ENCODE data around the gene CD28. TPM values are rescaled to one million over a fixed set of nuclear protein-coding genes. Genes with fewer than 3 reads are reported as not detected.

Gene CD28
- polyA plus RNA-seq, 2 of the 4 experiments (the other 2 are of a cell fraction) = not detected

DNA sequence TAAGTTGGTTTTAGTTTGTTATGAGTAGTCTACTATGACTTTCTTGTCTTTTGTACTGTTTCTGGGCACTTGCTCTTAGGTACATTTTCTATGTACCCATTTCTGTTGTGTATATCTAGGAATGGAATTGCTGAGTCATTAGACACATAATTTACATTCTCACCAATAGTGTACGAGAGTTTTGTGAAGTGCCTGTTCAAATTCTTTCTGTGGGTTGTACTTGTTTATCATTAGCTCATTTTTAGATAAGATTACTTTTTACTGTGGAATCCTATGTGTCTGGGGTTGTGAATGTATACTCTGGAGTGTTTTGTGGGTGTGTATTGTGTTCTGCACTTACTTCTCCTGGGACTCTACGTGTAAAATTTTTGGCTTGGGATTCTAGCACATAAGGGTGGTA, 36.6 kb upstream of the CD28 start:
- DNase-seq (ENCODE audit: low read depth in 1 of 2, low spot score in 1 of 2) (no peak), ATAC-seq (no peak), FAIRE-seq (no peak)
- 48% methylated on average over 2 of the region's 2 CpGs for WGBS (ENCODE audit: missing lambda C conversion rate)
- Histone ChIP-seq H3K4me3 (no peak overlapping the region), H3K27ac (peak overlapping the region in 1 of 2 experiments; percentile 14; a peak in 2 of 6 replicates), H3K9me3 (0 out of 3 replicates have a peak, but pooled peaks cover 7% of the 10 kb centered on the region), H3K4me1 (peaks cover 9% of the 10 kb centered on the region; the same call in 1 of the 3 replicates), H3K4me2 (no peak overlapping the region)
- ChIA-PET POLR2A (no interaction called here), CTCF (no interaction called here)
- TF ChIP-seq NFE2L2 (conservative IDR thresholded peaks at IDR 0.05; ENCODE audit: low read length) (peak; percentile 78), MAFK (IDR thresholded peaks at IDR 0.05; ENCODE audit: partially characterized antibody) (peak; percentile 86), EHF (CRISPR knock-in tag; IDR thresholded peaks at IDR 0.05) (no peak)

DNA sequence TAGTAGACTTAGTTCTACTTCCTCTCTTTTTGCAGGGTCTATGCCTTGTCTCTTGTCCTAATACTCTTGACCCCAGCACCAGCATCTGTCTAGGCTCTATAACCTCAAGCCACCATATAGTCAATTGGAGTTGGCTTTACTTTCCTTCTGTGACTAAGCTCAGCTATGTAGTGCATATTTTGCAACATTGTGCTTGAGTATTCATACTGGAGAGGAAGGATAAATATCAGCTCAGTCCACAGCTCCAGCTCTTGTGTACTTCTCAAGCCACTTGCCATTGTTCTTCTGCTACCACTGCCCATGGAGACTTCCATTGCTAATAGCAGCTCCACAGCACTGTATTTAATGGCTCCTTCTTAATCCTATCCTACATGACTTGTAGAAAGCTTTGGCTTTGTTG, 35.5 kb upstream of the CD28 start:
- TF ChIP-seq, protein P1, sequence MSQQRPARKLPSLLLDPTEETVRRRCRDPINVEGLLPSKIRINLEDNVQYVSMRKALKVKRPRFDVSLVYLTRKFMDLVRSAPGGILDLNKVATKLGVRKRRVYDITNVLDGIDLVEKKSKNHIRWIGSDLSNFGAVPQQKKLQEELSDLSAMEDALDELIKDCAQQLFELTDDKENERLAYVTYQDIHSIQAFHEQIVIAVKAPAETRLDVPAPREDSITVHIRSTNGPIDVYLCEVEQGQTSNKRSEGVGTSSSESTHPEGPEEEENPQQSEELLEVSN (IDR thresholded peaks at IDR 0.05; ENCODE audit: borderline replicate concordance, low read depth) = no peak
- TF ChIP-seq BHLHE40 (IDR thresholded peaks at IDR 0.05; ENCODE audit: low read depth, low read length) (no peak), RCOR1 (IDR thresholded peaks at IDR 0.05; ENCODE audit: low read depth, low read length) (no peak), CHD2 (IDR thresholded peaks at IDR 0.05; ENCODE audit: low read length, partially characterized antibody) (no peak), ZFP36 (IDR thresholded peaks at IDR 0.05; ENCODE audit: borderline replicate concordance, partially characterized antibody) (no peak), NFE2L2 (conservative IDR thresholded peaks at IDR 0.05; ENCODE audit: low read length) (no peak), HOXB13 (CRISPR knock-in tag; IDR thresholded peaks at IDR 0.05; ENCODE audit: low read depth) (no peak), HEYL (CRISPR knock-in tag; IDR thresholded peaks at IDR 0.05) (no peak), RAD21 (conservative IDR thresholded peaks at IDR 0.05 in 1 of 2, IDR thresholded peaks at IDR 0.05 in 1 of 2) (no peak), RFX5 (IDR thresholded peaks at IDR 0.05) (no peak), POLR2AphosphoS2 (conservative IDR thresholded peaks at IDR 0.05; ENCODE audit: low read length) (no peak), EHMT2 (IDR thresholded peaks at IDR 0.05; ENCODE audit: low read depth) (no peak), NR3C1 (IDR thresholded peaks at IDR 0.05) (no peak), KDM1A (IDR thresholded peaks at IDR 0.05; ENCODE audit: low read depth) (no peak), KDM5A (IDR thresholded peaks at IDR 0.05) (no peak)
- TF ChIP-seq, protein P2, sequence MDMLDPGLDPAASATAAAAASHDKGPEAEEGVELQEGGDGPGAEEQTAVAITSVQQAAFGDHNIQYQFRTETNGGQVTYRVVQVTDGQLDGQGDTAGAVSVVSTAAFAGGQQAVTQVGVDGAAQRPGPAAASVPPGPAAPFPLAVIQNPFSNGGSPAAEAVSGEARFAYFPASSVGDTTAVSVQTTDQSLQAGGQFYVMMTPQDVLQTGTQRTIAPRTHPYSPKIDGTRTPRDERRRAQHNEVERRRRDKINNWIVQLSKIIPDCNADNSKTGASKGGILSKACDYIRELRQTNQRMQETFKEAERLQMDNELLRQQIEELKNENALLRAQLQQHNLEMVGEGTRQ (IDR thresholded peaks at IDR 0.05) = no peak
- TF ChIP-seq, protein P3, sequence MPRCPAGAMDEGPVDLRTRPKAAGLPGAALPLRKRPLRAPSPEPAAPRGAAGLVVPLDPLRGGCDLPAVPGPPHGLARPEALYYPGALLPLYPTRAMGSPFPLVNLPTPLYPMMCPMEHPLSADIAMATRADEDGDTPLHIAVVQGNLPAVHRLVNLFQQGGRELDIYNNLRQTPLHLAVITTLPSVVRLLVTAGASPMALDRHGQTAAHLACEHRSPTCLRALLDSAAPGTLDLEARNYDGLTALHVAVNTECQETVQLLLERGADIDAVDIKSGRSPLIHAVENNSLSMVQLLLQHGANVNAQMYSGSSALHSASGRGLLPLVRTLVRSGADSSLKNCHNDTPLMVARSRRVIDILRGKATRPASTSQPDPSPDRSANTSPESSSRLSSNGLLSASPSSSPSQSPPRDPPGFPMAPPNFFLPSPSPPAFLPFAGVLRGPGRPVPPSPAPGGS (IDR thresholded peaks at IDR 0.05) = no peak
- ChIA-PET POLR2A (no interaction called here), CTCF (no interaction called here)
- no peak for ATAC-seq
- FAIRE-seq = no peak
- Histone ChIP-seq H3K27ac (no peak overlapping the region), H3K4me3 (no peak overlapping the region), H3K4me2 (no peak overlapping the region), H3K9me3 (0 out of 3 replicates have a peak, but pooled peaks cover 7% of the 10 kb centered on the region), H3K4me1 (peaks cover 16% of the 10 kb centered on the region; the same call in 1 of the 3 replicates)
- no peak for DNase-seq (ENCODE audit: low read depth in 1 of 2, low spot score in 1 of 2)

DNA sequence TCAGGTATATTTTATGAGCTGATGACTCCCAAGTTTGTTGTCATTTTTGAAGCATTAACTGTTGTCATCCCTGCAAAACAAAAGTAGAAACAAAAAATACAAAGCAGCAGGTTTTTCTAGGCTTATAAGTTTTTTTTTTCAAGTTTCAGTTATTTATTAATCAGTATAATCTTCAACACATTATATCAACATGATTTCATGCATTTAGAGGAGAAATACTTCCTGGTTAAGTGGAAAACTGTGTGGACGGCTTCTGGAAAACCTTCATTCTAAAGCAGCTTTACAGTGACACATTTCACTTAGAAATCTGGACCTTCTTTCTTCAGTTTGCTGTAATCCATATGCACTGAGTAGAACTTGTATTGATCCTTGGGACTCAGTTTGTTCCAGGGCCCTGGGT, 34.6 kb upstream of the CD28 start:
- POLR2A ChIA-PET = no interaction called here

More for the DNA sequence above, 34.6 kb upstream of the CD28 start:
- CTCF ChIA-PET = no interaction called here
- peaks cover 16% of the 10 kb centered on the region; the same call in 1 of the 3 replicates for H3K4me1 ChIP-seq
- TF ChIP-seq MYC (IDR thresholded peaks at IDR 0.05; ENCODE audit: borderline replicate concordance, low read length) (no peak), CEBPB (IDR thresholded peaks at IDR 0.05) (no peak), ZNF302 (CRISPR knock-in tag; IDR thresholded peaks at IDR 0.05) (no peak), CBX2 (IDR thresholded peaks at IDR 0.05; ENCODE audit: borderline replicate concordance, low read depth) (no peak), KDM5A (IDR thresholded peaks at IDR 0.05) (no peak)
- TF ChIP-seq, protein P4, sequence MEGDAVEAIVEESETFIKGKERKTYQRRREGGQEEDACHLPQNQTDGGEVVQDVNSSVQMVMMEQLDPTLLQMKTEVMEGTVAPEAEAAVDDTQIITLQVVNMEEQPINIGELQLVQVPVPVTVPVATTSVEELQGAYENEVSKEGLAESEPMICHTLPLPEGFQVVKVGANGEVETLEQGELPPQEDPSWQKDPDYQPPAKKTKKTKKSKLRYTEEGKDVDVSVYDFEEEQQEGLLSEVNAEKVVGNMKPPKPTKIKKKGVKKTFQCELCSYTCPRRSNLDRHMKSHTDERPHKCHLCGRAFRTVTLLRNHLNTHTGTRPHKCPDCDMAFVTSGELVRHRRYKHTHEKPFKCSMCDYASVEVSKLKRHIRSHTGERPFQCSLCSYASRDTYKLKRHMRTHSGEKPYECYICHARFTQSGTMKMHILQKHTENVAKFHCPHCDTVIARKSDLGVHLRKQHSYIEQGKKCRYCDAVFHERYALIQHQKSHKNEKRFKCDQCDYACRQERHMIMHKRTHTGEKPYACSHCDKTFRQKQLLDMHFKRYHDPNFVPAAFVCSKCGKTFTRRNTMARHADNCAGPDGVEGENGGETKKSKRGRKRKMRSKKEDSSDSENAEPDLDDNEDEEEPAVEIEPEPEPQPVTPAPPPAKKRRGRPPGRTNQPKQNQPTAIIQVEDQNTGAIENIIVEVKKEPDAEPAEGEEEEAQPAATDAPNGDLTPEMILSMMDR (IDR thresholded peaks at IDR 0.05) = no peak
- TF ChIP-seq, protein P5, sequence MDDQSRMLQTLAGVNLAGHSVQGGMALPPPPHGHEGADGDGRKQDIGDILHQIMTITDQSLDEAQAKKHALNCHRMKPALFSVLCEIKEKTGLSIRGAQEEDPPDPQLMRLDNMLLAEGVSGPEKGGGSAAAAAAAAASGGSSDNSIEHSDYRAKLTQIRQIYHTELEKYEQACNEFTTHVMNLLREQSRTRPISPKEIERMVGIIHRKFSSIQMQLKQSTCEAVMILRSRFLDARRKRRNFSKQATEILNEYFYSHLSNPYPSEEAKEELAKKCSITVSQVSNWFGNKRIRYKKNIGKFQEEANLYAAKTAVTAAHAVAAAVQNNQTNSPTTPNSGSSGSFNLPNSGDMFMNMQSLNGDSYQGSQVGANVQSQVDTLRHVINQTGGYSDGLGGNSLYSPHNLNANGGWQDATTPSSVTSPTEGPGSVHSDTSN (IDR thresholded peaks at IDR 0.05) = no peak
- H3K4me3 ChIP-seq = no peak overlapping the region
- H3K9me3 ChIP-seq = 0 out of 3 replicates have a peak, but pooled peaks cover 7% of the 10 kb centered on the region
- ATAC-seq (no peak), FAIRE-seq (no peak), DNase-seq (ENCODE audit: low read depth in 1 of 2, low spot score in 1 of 2) (no peak)
- 71% methylated on average over 1 of the region's 1 CpG for WGBS (ENCODE audit: missing lambda C conversion rate)
- no peak overlapping the region for H3K27ac ChIP-seq
- H3K4me2 ChIP-seq = no peak overlapping the region
